BLaER1 treated with 17β-estradiol and CSF1 and Interleukin-3, amounts not matched to agents 10 nM and 100 nM (cell line): Measurements from ENCODE around the gene OVOL2.
"Not testable (repeated sequence)": the region's sequence is repeated elsewhere in the genome, so short reads cannot be mapped to it uniquely, and the experiment has no call there.

ENCODE experiments used
- H3K27ac ChIP-seq, 11 experiments: shearing (Covaris generic); formaldehyde crosslinking; 2 replicates each; pipeline ENCODE4 v1.8.1; 2022
- H3K27me3 ChIP-seq, 11 experiments: shearing (Covaris generic); formaldehyde crosslinking; 2 replicates each; pipeline ENCODE4 v1.8.1; 2022
- H3K36me3 ChIP-seq, 11 experiments: shearing (Covaris generic); formaldehyde crosslinking; 2 replicates each; pipeline ENCODE4 v1.8.1; 2022
- H3K4me1 ChIP-seq, 10 experiments: shearing (Covaris generic); formaldehyde crosslinking; 2 replicates each; pipeline ENCODE4 v1.8.1; 2022
- H3K4me2 ChIP-seq, 11 experiments: shearing (Covaris generic); formaldehyde crosslinking; 2 replicates each; pipeline ENCODE4 v1.8.1; 2022
- H3K4me3 ChIP-seq, 10 experiments: shearing (Covaris generic); formaldehyde crosslinking; 2 replicates each; pipeline ENCODE4 v1.8.1; 2022
- H3K9ac ChIP-seq, 11 experiments: shearing (Covaris generic); formaldehyde crosslinking; 2 replicates each; pipeline ENCODE4 v1.8.1; 2022
- H3K9me3 ChIP-seq, 11 experiments: shearing (Covaris generic); formaldehyde crosslinking; replicated peaks in 1 of 11; 2 replicates each; pipeline ENCODE4 v1.8.1; 2022
- H4K20me1 ChIP-seq, 11 experiments: shearing (Covaris generic); formaldehyde crosslinking; 2 replicates each; pipeline ENCODE4 v1.8.1; 2022
- Cebpa-rat ChIP-seq, 11 experiments: shearing (Covaris generic); IDR thresholded peaks; 2 replicates each; pipeline ENCODE4 v1.8.1; 2022

Gene OVOL2

DNA sequence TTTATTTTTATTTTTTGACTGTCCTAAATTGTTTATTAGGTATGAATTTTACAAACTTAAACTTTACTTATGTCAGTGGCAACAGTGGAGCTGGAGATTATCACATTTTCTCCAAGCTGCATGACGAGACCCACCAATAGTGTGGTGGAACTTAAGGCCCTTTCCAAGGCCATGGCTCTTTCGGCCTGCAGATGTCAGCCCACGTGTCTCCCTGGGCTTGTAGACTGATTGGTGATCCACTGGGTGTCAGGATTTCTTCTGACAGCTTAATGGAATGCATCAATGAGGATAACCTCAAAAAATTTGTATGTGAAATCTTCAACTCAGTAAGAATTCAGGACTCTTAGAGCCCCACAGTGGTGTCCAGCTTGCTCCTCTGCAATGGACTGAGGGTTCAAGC, 32.3 kb upstream of the OVOL2 start:
- Histone ChIP-seq H4K20me1 (no peaks in the 10 kb centered on the region), H3K4me2 (no peak overlapping the region), H3K4me3 (no peak overlapping the region), H3K9ac (no peak overlapping the region), H3K27ac (no peak overlapping the region), H3K36me3 (no peaks in the 10 kb centered on the region), H3K9me3 (peaks cover 0 to 13% (median 0%) of the 10 kb centered on the region in 11 experiments; a peak in 2 of 22 replicates), H3K4me1 (no peaks in the 10 kb centered on the region), H3K27me3 (no peaks in the 10 kb centered on the region)
- TF ChIP-seq Cebpa-rat (IDR thresholded peaks at IDR 0.05) = no peak

DNA sequence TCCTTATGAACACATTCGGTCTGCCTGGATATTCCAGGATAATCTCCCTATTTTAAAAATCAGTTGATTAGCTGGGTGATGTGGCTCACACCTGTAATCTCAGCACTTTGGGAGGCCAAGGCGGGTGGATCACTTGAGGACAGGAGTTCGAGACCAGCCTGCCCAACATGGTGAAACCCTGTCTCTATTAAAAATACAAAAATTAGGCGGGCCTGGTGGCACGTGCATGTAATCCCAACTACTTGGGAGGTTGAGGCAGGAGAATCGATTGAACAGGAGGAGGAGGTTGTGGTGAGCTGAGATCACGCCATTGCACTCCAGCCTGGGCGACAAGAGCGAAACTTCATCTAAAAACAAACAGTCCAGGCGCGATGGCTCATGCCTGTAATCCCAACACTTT, 31.1 kb upstream of the OVOL2 start:
- H3K4me2 ChIP-seq, H4K20me1 ChIP-seq, H3K4me3 ChIP-seq, H3K27ac ChIP-seq, H3K27me3 ChIP-seq, H3K4me1 ChIP-seq, H3K9ac ChIP-seq, H3K36me3 ChIP-seq: not testable (repeated sequence)
- H3K9me3 ChIP-seq = peaks cover 0 to 18% (median under 1%) of the 10 kb centered on the region in 11 experiments; a peak in 5 of 22 replicates

DNA sequence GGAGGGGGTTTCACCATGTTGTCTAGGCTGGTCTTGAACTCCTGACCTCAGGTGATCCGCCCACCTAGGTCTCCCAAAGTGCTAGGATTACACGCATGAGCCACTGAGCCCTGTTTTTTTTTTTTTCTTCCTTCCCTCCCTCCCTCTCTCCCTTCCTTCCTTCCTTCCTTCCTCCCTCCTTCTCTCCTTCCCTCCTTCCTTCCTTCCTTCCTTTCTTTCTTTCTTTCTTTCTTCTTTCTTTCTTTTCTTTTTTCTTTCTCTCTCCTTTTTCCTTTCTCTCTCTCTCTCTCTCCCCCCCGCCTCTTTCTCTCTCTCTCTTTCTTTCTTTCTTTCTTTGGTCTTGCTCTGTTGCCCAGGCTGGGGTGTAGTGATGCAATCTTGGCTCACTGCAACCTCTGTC, 30.6 kb upstream of the OVOL2 start:
- H3K36me3 ChIP-seq, H3K4me2 ChIP-seq, H4K20me1 ChIP-seq, H3K9ac ChIP-seq, H3K4me3 ChIP-seq, H3K4me1 ChIP-seq, H3K27me3 ChIP-seq, H3K27ac ChIP-seq: not testable (repeated sequence)
- H3K9me3 ChIP-seq = peaks cover 0 to 23% (median 4%) of the 10 kb centered on the region in 11 experiments; a peak in 5 of 22 replicates

DNA sequence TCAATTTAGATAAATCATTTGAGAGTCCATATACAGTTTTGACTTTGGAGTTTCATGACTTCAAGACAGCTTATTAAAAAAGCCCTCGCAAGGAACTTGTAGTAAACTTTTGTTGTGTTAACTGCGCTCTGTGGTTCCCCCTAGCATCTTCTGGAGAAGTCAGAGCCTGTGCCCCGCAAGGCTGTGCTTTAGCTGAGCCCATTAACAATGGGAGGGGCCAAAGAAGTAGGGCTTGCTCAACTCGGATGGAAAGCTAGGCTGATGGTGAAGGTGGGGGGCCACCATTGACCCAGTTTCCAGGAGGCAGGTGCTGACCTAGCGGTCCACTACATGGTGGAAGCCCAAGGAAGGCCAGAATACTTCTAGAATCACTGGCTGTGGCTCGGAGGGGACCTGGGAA, 29.3 kb upstream of the OVOL2 start:
- H3K9ac ChIP-seq = no peak overlapping the region
- peaks cover 0 to 30% (median 4%) of the 10 kb centered on the region in 11 experiments; a peak in 5 of 22 replicates for H3K9me3 ChIP-seq
- TF ChIP-seq Cebpa-rat (IDR thresholded peaks at IDR 0.05) = no peak
- no peaks in the 10 kb centered on the region for H3K4me1 ChIP-seq
- no peak overlapping the region for H3K4me3 ChIP-seq
- H3K4me2 ChIP-seq = no peak overlapping the region
- H3K36me3 ChIP-seq = no peaks in the 10 kb centered on the region
- H3K27ac ChIP-seq = no peak overlapping the region
- no peaks in the 10 kb centered on the region for H3K27me3 ChIP-seq
- no peaks in the 10 kb centered on the region for H4K20me1 ChIP-seq

DNA sequence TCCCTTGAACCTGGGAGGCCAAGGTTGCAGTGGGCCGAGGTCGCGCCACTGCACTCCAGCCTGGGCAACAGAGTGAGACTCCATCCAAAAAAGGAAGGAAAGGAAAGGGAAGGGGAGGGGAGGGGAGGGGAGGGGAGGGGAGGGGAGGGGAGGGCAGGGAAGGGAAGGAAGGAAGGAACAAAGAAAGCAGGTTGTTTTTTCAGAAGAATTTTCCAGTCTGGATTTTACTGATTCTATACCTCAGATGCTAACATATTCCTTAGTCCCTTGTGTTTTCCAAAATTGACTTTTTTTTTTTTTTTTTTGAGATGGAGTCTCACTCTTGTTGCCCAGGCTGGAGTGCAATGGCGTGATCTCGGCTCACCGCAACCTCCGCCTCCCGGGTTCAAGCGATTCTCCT, 23.1 kb upstream of the OVOL2 start:
- H3K4me3 ChIP-seq, H3K27me3 ChIP-seq, H3K9ac ChIP-seq, H3K27ac ChIP-seq, H3K4me2 ChIP-seq, H4K20me1 ChIP-seq, H3K4me1 ChIP-seq, H3K36me3 ChIP-seq: not testable (repeated sequence)
- peaks cover 0 to 30% (median 0%) of the 10 kb centered on the region in 11 experiments; a peak in 4 of 22 replicates for H3K9me3 ChIP-seq

DNA sequence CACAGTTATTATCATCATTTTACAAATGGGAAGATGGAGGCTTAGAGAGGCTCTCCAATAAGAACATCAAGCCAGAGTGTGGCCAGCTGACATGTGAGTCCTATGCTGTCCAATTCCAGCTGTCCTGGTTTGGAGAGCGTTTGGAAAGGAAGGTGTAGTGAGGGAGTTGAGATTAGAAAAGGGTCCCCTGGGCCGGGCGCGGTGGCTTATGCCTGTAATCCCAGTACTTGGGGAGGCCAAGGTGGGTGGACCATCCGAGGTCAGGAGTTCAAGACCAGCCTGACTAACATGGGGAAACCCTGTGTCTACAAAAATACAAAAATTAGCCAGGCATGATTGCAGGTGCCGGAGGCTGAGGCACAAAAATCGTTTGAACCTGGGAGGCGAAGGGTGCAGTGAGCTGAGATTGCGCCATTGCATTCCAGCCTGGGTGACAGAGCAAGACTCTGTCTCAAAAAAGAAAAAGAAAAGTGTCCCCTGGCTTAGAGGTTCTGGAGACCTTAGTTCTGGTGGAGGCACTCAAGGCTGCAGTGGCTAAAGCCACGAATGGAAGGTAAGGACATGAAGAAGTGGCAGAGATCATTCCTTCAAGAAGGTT, 22.1 kb upstream of the OVOL2 start:
- Histone ChIP-seq H3K27me3 (no peaks in the 10 kb centered on the region), H4K20me1 (no peaks in the 10 kb centered on the region)

DNA sequence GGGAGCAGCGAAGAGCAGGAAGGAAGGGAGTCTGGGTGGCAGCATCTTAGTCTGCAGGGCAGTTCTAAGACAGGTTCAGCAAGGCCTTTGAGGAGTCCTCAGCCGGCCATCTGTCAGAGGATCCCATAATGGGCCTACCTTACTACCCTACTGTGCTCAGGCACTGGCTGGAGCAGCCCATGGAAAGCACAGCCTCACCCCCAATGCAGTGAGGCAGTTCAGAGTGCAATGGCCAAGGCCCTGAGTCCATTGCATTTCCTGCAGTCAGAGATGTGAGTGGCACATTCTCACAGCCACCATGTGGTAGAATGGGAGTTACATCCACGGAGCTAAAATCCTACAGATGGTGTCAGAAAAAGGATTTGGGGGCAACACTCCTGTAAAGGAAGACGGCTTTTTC, 19.4 kb upstream of the OVOL2 start:
- Histone ChIP-seq H3K36me3 (no peaks in the 10 kb centered on the region), H3K27ac (no peak overlapping the region), H3K4me2 (no peak overlapping the region), H3K4me1 (no peaks in the 10 kb centered on the region), H4K20me1 (no peaks in the 10 kb centered on the region), H3K4me3 (no peak overlapping the region), H3K9me3 (peaks cover 0 to 7% (median 0%) of the 10 kb centered on the region in 11 experiments; a peak in 1 of 22 replicates), H3K9ac (no peak overlapping the region), H3K27me3 (no peaks in the 10 kb centered on the region)
- TF ChIP-seq Cebpa-rat (IDR thresholded peaks at IDR 0.05) = no peak

More for the DNA sequence above, 22.1 kb upstream of the OVOL2 start:
- no peak overlapping the region for H3K4me2 ChIP-seq
- no peaks in the 10 kb centered on the region for H3K36me3 ChIP-seq
- H3K4me3 ChIP-seq = no peak overlapping the region
- no peaks in the 10 kb centered on the region for H3K4me1 ChIP-seq
- TF ChIP-seq Cebpa-rat (IDR thresholded peaks at IDR 0.05) = no peak
- peaks cover 0 to 22% (median 0%) of the 10 kb centered on the region in 11 experiments; a peak in 4 of 22 replicates for H3K9me3 ChIP-seq
- no peak overlapping the region for H3K27ac ChIP-seq
- H3K9ac ChIP-seq = no peak overlapping the region

DNA sequence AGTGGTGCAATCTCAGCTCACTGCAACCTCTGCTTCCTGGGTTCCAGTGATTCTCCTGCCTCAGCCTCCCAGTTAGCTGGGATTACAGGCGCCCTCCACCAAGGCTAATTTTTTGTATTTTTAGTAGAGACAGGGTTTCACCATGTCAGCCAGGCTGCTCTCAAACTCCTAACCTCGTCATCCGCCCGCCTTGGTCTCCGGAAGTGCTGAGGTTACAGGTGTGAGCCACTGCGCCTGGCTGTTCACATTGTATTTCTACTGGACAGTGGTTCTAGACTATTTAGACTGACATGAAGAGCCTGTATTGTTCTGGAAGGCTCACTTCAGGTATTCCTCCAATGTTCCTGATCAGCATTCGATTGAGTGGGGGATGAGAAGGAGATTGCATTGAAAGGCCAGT, 14.8 kb upstream of the OVOL2 start:
- Histone ChIP-seq H3K36me3 (no peaks in the 10 kb centered on the region), H3K4me1 (no peaks in the 10 kb centered on the region), H4K20me1 (no peaks in the 10 kb centered on the region), H3K27me3 (no peaks in the 10 kb centered on the region), H3K27ac (no peak overlapping the region), H3K9me3 (peaks cover 0 to 7% (median 0%) of the 10 kb centered on the region in 11 experiments; a peak in 1 of 22 replicates), H3K4me3 (no peak overlapping the region), H3K9ac (no peak overlapping the region), H3K4me2 (no peak overlapping the region)
- no peak for TF ChIP-seq Cebpa-rat (IDR thresholded peaks at IDR 0.05)

DNA sequence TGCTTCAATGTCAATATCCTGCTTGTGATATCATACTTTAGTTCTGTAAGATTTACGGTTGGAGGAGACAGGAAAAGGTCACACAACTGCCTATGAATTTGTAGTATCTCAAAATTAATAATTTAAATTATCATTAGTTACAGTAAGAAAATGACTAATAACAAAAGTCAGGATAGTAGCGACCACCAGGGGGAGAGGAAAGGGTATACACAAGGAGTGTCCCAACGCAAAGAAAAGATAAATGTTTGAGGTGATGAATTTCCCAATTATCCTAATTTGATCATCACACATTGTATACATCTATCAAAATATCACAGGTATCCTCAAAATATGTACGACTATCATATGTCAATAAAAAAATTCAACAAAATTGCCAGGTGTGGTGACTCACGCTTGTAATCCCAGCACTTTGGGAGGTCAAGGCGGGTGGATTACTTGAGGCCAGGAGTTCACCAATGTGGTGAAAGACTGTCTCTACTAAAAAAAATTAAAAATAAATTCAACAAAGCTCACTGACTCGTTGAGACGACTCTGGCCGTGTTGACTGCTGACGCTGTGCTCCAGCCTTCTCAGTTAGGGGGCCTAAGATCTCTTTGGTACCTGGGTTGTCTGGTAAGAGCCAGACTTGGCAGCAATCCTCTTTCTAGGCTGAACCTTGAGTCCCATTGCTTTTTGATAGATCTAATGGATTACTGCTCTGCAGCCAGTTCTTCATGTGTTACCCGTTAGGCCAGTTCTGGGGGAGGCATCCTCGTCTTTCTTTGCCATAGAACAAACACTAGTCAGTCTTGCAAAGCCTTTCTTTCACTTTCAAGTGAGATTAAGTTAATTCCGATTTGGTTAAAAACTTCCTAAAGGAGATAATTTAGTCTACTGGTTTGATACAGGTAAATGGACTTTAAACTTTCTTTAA, 9.0 kb upstream of the OVOL2 start:
- H3K27me3 ChIP-seq = no peaks in the 10 kb centered on the region
- H3K4me3 ChIP-seq = no peak overlapping the region
- no peak overlapping the region for H3K4me2 ChIP-seq
- H3K27ac ChIP-seq = no peak overlapping the region
- H3K4me1 ChIP-seq = no peaks in the 10 kb centered on the region
- TF ChIP-seq Cebpa-rat (IDR thresholded peaks at IDR 0.05) = no peak
- no peak overlapping the region for H3K9ac ChIP-seq
- no peaks in the 10 kb centered on the region for H3K36me3 ChIP-seq
- H4K20me1 ChIP-seq = no peaks in the 10 kb centered on the region
- H3K9me3 ChIP-seq = no peaks in the 10 kb centered on the region

DNA sequence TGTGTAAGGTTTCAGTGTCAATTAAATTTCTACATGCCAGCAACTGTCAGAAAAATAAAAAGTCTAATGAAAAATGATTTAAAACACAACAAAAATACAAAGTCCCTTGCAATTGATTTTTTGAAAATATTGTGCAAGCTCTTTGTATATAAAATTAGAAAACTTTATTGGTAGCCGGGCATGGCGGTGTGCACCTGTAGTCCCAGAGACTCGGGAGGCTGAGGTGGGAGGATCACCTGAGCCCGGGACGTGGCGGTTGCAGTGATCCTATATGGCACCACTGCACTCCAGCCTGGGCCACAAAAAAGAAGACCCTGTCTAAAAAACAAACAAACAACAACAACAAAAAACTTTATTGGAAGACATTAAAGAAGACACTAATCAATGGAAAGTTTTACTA, 6.0 kb upstream of the OVOL2 start:
- Histone ChIP-seq H3K27ac (no peak overlapping the region), H3K4me3 (no peak overlapping the region), H4K20me1 (0 out of 22 replicates have a peak, but pooled peaks cover 0 to 3% (median 0%) of the 10 kb centered on the region in 11 experiments), H3K4me1 (no peaks in the 10 kb centered on the region), H3K27me3 (peaks cover 8 to 21% (median 16%) of the 10 kb centered on the region in 11 experiments), H3K4me2 (no peak overlapping the region), H3K9ac (no peak overlapping the region), H3K9me3 (peaks cover 0 to 7% (median 4%) of the 10 kb centered on the region in 11 experiments; a peak in 12 of 22 replicates), H3K36me3 (no peaks in the 10 kb centered on the region)
- TF ChIP-seq Cebpa-rat (IDR thresholded peaks at IDR 0.05) = no peak
